ENCODE measurements around the gene GNL1. TPM values are rescaled to one million over a fixed set of nuclear protein-coding genes. Genes with fewer than 3 reads are reported as not detected.

The GNL1 gene
- total and polyA plus RNA-seq, 2 experiments from 2014 or later = 31.4 to 42.5 TPM

DNA sequence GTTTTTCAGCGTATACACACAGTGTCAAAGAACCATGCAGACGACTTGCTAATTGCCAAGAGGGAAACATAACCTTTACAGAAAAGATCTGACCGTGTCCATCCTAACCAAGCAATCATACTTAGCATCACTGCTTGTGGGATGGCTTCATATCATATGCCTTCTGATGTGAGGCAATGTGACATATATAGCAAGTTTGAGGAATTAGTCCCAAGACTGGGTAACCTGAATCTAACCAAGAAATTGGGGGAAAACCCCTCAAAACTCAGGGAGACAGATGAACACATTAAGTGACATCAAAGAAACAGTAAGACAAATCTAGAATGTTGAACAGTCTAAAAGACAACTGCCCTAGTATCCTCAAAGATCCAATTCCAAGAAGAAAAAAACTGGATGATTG, 18.4 kb downstream of the GNL1 start:
- TF ChIP-seq, protein P1, sequence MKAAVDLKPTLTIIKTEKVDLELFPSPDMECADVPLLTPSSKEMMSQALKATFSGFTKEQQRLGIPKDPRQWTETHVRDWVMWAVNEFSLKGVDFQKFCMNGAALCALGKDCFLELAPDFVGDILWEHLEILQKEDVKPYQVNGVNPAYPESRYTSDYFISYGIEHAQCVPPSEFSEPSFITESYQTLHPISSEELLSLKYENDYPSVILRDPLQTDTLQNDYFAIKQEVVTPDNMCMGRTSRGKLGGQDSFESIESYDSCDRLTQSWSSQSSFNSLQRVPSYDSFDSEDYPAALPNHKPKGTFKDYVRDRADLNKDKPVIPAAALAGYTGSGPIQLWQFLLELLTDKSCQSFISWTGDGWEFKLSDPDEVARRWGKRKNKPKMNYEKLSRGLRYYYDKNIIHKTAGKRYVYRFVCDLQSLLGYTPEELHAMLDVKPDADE (IDR thresholded peaks at IDR 0.05) = no peak
- TF ChIP-seq, protein P2, sequence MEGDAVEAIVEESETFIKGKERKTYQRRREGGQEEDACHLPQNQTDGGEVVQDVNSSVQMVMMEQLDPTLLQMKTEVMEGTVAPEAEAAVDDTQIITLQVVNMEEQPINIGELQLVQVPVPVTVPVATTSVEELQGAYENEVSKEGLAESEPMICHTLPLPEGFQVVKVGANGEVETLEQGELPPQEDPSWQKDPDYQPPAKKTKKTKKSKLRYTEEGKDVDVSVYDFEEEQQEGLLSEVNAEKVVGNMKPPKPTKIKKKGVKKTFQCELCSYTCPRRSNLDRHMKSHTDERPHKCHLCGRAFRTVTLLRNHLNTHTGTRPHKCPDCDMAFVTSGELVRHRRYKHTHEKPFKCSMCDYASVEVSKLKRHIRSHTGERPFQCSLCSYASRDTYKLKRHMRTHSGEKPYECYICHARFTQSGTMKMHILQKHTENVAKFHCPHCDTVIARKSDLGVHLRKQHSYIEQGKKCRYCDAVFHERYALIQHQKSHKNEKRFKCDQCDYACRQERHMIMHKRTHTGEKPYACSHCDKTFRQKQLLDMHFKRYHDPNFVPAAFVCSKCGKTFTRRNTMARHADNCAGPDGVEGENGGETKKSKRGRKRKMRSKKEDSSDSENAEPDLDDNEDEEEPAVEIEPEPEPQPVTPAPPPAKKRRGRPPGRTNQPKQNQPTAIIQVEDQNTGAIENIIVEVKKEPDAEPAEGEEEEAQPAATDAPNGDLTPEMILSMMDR (conservative IDR thresholded peaks at IDR 0.05; ENCODE audit: low read depth in 2 of 2) = no peak
- TF ChIP-seq POLR2AphosphoS5 (IDR thresholded peaks at IDR 0.05; ENCODE audit: low read depth) = no peak
- no peak for TF ChIP-seq EZH2 (IDR thresholded peaks at IDR 0.05; ENCODE audit: low read depth, unreplicated experiment)
- no peak for TF ChIP-seq EZH2phosphoT487 (IDR thresholded peaks at IDR 0.05; ENCODE audit: unreplicated experiment)
- no peak for TF ChIP-seq CREB1 (CRISPR knock-in tag; IDR thresholded peaks at IDR 0.05; ENCODE audit: low read depth)
- TF ChIP-seq, protein P3, sequence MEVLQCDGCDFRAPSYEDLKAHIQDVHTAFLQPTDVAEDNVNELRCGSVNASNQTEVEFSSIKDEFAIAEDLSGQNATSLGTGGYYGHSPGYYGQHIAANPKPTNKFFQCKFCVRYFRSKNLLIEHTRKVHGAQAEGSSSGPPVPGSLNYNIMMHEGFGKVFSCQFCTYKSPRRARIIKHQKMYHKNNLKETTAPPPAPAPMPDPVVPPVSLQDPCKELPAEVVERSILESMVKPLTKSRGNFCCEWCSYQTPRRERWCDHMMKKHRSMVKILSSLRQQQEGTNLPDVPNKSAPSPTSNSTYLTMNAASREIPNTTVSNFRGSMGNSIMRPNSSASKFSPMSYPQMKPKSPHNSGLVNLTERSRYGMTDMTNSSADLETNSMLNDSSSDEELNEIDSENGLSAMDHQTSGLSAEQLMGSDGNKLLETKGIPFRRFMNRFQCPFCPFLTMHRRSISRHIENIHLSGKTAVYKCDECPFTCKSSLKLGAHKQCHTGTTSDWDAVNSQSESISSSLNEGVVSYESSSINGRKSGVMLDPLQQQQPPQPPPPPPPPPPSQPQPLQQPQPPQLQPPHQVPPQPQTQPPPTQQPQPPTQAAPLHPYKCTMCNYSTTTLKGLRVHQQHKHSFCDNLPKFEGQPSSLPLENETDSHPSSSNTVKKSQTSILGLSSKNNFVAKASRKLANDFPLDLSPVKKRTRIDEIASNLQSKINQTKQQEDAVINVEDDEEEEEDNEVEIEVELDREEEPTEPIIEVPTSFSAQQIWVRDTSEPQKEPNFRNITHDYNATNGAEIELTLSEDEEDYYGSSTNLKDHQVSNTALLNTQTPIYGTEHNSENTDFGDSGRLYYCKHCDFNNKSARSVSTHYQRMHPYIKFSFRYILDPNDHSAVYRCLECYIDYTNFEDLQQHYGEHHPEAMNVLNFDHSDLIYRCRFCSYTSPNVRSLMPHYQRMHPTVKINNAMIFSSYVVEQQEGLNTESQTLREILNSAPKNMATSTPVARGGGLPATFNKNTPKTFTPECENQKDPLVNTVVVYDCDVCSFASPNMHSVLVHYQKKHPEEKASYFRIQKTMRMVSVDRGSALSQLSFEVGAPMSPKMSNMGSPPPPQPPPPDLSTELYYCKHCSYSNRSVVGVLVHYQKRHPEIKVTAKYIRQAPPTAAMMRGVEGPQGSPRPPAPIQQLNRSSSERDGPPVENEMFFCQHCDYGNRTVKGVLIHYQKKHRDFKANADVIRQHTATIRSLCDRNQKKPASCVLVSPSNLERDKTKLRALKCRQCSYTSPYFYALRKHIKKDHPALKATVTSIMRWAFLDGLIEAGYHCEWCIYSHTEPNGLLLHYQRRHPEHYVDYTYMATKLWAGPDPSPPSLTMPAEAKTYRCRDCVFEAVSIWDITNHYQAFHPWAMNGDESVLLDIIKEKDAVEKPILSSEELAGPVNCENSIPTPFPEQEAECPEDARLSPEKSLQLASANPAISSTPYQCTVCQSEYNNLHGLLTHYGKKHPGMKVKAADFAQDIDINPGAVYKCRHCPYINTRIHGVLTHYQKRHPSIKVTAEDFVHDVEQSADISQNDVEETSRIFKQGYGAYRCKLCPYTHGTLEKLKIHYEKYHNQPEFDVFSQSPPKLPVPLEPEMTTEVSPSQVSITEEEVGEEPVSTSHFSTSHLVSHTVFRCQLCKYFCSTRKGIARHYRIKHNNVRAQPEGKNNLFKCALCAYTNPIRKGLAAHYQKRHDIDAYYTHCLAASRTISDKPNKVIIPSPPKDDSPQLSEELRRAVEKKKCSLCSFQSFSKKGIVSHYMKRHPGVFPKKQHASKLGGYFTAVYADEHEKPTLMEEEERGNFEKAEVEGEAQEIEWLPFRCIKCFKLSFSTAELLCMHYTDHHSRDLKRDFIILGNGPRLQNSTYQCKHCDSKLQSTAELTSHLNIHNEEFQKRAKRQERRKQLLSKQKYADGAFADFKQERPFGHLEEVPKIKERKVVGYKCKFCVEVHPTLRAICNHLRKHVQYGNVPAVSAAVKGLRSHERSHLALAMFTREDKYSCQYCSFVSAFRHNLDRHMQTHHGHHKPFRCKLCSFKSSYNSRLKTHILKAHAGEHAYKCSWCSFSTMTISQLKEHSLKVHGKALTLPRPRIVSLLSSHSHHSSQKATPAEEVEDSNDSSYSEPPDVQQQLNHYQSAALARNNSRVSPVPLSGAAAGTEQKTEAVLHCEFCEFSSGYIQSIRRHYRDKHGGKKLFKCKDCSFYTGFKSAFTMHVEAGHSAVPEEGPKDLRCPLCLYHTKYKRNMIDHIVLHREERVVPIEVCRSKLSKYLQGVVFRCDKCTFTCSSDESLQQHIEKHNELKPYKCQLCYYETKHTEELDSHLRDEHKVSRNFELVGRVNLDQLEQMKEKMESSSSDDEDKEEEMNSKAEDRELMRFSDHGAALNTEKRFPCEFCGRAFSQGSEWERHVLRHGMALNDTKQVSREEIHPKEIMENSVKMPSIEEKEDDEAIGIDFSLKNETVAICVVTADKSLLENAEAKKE (CRISPR knock-in tag; IDR thresholded peaks at IDR 0.05) = no peak
- no peak for TF ChIP-seq NANOG (IDR thresholded peaks at IDR 0.05; ENCODE audit: borderline replicate concordance)
- no peak for TF ChIP-seq JUNB (IDR thresholded peaks at IDR 0.05; ENCODE audit: unreplicated experiment)
- Mint-ChIP-seq H3K27me3 (ENCODE audit: insufficient read depth, low read depth, poor library complexity) (peaks cover 8% of the 10 kb centered on the region), H3K9me3 (no peaks in the 10 kb centered on the region), H3K36me3 (ENCODE audit: low read depth) (no peaks in the 10 kb centered on the region), H3K4me3 (no peak overlapping the region), H3K4me1 (peaks cover 9% of the 10 kb centered on the region), H3K27ac (no peak overlapping the region)
- DNase-seq (ENCODE audit: low spot score) (no peak), ATAC-seq (no peak)
- no peak overlapping the region for H2AFZ ChIP-seq
- no peaks in the 10 kb centered on the region for H3K79me2 ChIP-seq (replicated peaks; ENCODE audit: insufficient read depth)
- no peaks in the 10 kb centered on the region for H3K36me3 ChIP-seq (ENCODE audit: insufficient read depth)
- H3K4me2 ChIP-seq = no peak overlapping the region
- H3K4me3 ChIP-seq = no peak overlapping the region
- no peaks in the 10 kb centered on the region; the same call in 1 of the 2 replicates for H4K20me1 ChIP-seq (replicated peaks; ENCODE audit: insufficient read depth)
- no peaks in the 10 kb centered on the region for H3K9me2 ChIP-seq (ENCODE audit: insufficient read depth)
- H3K4me1 ChIP-seq (ENCODE audit: insufficient read depth) = peaks cover 7% of the 10 kb centered on the region; the same call in 1 of the 2 replicates
- H3K27me3 ChIP-seq (ENCODE audit: insufficient read depth) = no peaks in the 10 kb centered on the region
- no peak overlapping the region for H3K27ac ChIP-seq (ENCODE audit: low read depth)
- no peaks in the 10 kb centered on the region for H3F3A ChIP-seq (replicated peaks; ENCODE audit: low read depth)
